LNCAP (cell line): ENCODE measurements around the gene PYCR2.

Source experiments
- CTCF ChIP-seq: fragments of 450-650 bp; IDR thresholded peaks from 2 replicates; pipeline ENCODE4 v1.5.1; 2017; ENCODE audit warnings: mild to moderate bottlenecking

The PYCR2 gene

GRCh38 chr1:225881081-225881958, 42.7 kb downstream of the PYCR2 start:
- TF ChIP-seq CTCF: no peak

DNA sequence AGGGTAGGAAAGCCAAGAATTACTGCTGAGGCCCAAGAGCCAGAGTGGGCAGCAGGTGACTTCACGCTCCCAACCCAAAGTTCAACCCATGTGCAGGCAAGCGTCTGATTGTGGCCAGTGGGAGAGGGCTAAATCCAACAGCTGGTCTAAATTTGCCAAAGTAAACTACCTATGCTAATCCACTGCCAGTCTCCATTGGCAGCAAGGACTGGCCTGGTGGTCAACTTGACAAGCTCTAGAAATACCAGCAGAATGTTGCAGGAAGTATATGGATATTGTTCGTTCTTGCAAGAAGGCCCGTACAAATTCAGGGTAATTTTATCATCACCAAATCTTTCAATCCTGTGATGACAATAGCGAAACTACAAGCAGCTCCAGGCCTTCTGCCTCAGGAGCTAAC, 43.4 kb downstream of the PYCR2 start:
- TF ChIP-seq CTCF: no peak

DNA sequence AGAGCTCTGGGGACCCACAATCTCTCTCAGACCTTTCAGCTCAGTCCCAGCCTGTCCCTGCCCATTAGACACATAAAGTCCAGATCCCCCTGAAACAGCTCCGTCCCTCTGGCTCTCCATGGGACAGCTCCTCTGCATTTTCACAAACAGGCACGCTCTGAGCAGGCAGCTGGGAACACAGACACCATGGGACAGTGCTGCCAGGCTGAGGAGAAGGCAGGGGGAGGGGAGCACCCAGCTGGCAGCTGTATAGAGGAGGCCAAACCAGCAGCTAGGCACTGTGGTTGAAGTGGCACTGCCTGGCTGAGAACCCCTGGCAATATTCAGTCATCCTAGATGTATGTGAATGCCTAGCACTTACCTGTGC, 43.8 kb downstream of the PYCR2 start:
- no peak for TF ChIP-seq CTCF

GRCh38 chr1:225879521-225880221, 44.4 kb downstream of the PYCR2 start:
- TF ChIP-seq CTCF: no peak

GRCh38 chr1:225878282-225878681, 45.8 kb downstream of the PYCR2 start:
- TF ChIP-seq CTCF: no peak

DNA sequence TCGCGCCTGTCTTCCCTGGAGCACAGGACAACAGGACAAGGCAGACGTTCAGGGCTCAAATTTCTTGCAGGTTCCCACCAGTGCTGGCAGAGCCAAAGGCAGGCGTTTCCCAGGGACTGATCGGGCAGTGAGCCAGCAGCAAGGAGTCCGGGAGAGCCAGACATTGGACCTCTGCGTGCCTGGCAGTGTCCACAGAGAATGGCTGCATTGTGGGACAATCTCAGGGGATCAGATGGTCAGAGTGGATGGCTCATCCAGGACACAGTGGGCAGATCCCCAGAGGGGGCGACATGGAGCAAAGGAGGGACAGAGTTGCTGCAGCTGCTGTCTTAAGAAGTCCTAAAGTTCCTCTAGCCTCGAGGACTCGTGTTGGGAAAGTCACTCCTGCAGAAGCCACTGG, 46.5 kb downstream of the PYCR2 start:
- peak; percentile 44; the same call in 1 of the 2 replicates for TF ChIP-seq CTCF

GRCh38 chr1:225876900-225877510, 47.0 kb downstream of the PYCR2 start:
- no peak for TF ChIP-seq CTCF
